ENCODE measurements around the gene HMBS. TPM values are rescaled to one million over a fixed set of nuclear protein-coding genes. Genes with fewer than 3 reads are reported as not detected.

HMBS gene
- total and polyA plus RNA-seq, 2 of the 8 experiments (the other 6 are each of a cell fraction or from before 2014, with no cell fraction given), result 69.3 to 109 TPM

- FAIRE-seq, result no peak
- TF ChIP-seq CREB1 (IDR thresholded peaks at IDR 0.05), result 0 out of 2 replicates have a peak, but pooled peaks have one; percentile 9
- TF ChIP-seq CBX5 (IDR thresholded peaks at IDR 0.05; ENCODE audit: low read depth, low read length), result no peak
- peak; percentile 3 for TF ChIP-seq KDM4A (IDR thresholded peaks at IDR 0.05; ENCODE audit: low read depth, low read length, severe bottlenecking)
- TF ChIP-seq CHD1 (IDR thresholded peaks at IDR 0.05; ENCODE audit: low read depth, low read length), result no peak
- no peak for TF ChIP-seq CHD2 (IDR thresholded peaks at IDR 0.05; ENCODE audit: low read length)
- TF ChIP-seq, protein P1, sequence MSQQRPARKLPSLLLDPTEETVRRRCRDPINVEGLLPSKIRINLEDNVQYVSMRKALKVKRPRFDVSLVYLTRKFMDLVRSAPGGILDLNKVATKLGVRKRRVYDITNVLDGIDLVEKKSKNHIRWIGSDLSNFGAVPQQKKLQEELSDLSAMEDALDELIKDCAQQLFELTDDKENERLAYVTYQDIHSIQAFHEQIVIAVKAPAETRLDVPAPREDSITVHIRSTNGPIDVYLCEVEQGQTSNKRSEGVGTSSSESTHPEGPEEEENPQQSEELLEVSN (IDR thresholded peaks at IDR 0.05), result peak; percentile 16; the same call in 1 of the 2 replicates
- TF ChIP-seq EZH2 (IDR thresholded peaks at IDR 0.05; ENCODE audit: low read depth, low read length, severe bottlenecking), result no peak
- peak in 1 of 2 experiments; percentile 29; a peak in 2 of 4 replicates for TF ChIP-seq SIN3A (conservative IDR thresholded peaks at IDR 0.05 in 1 of 2, IDR thresholded peaks at IDR 0.05 in 1 of 2; ENCODE audit: low read depth in 1 of 2, low read length in 2 of 2)
- TF ChIP-seq KDM5A (IDR thresholded peaks at IDR 0.05; ENCODE audit: low read length), result no peak
These were observed 22.2 kb downstream of the HMBS start, which contains the start of gene C2CD2L for GRCh38 chr11:119106564-119107537. Gene C2CD2L, plus strand, starts transcription at chr11:119107344. Its CDS starts 398 bp downstream, at chr11:119107742.

More at GRCh38 chr11:119106564-119107537, 22.2 kb downstream of the HMBS start, which contains the start of gene C2CD2L:
- no peaks in the 10 kb centered on the region for H3K9me3 ChIP-seq (ENCODE audit: insufficient read depth in 2 of 2, low read depth in 1 of 2, low read length in 1 of 2)
- peak within 1 kb of the TSS; percentile 71 to 83 (median 75) for H3K4me3 ChIP-seq (ENCODE audit: extremely low read depth in 1 of 4, insufficient read depth in 2 of 4, low read depth in 3 of 4, low read length in 4 of 4)
- H3K79me1 ChIP-seq (ENCODE audit: low read depth, low read length), result peaks cover 2% of the 10 kb centered on the region; the same call in 1 of the 2 replicates
- no peak within 1 kb of the TSS for H3K14ac ChIP-seq (ENCODE audit: insufficient read length)
- peaks cover 19% of the 10 kb centered on the region for H3K23me2 ChIP-seq (ENCODE audit: low read depth, low read length)
- H2BK5ac ChIP-seq (ENCODE audit: low read depth, low read length), result peak within 1 kb of the TSS; percentile 22; the same call in 1 of the 2 replicates
- peaks cover 3 to 20% (median 5%) of the 10 kb centered on the region in 4 experiments for H3K4me1 ChIP-seq (replicated peaks in 1 of 4; ENCODE audit: control insufficient read depth in 3 of 4, insufficient read depth in 4 of 4, low read length in 3 of 4)
- H3K9ac ChIP-seq (replicated peaks in 1 of 4; ENCODE audit: extremely low read depth in 1 of 4, low read depth in 3 of 4, low read length in 3 of 4), result peak within 1 kb of the TSS in 2 of 4 experiments; percentile 53 to 69; a peak in 5 of 7 replicates
- H2BK120ac ChIP-seq (replicated peaks; ENCODE audit: low read depth, low read length), result no peak within 1 kb of the TSS
- ChIA-PET CTCF (ENCODE audit: partially characterized antibody) (interaction anchor here (0.9 to 4.0 kb wide), 11 partner anchors 11 to 267 kb away, joined by 3 to 26 read pairs (median 4); partner anchors contain the start of gene HINFP), POLR2A (ENCODE audit: partially characterized antibody) (interaction anchor here (0.7 to 10.6 kb wide), 15 partner anchors 8 to 227 kb away, joined by 3 to 139 read pairs (median 6); partner anchors contain the start of genes HINFP, HMBS, HYOU1 and NLRX1)
- peak within 1 kb of the TSS; percentile 79; the same call in 1 of the 2 replicates for H2BK12ac ChIP-seq (ENCODE audit: low read depth, low read length)
- peak within 1 kb of the TSS; percentile 42; the same call in 1 of the 2 replicates for H3K18ac ChIP-seq (ENCODE audit: extremely low read depth, low read length)
- H2BK15ac ChIP-seq (ENCODE audit: low read length), result 0 out of 2 replicates have a peak within 1 kb of the TSS, but pooled peaks have one; percentile 36
- H2AK5ac ChIP-seq (ENCODE audit: low read depth, low read length), result no peak within 1 kb of the TSS
- no peak within 1 kb of the TSS for H3K27ac ChIP-seq (ENCODE audit: low read depth, low read length)
- H4K5ac ChIP-seq (ENCODE audit: insufficient read length, low read depth, low read length), result peak within 1 kb of the TSS; percentile 32
- DNase-seq (ENCODE audit: low read depth in 1 of 2, low spot score in 2 of 2), result peak in 1 of 2 experiments; percentile 85
- no peak within 1 kb of the TSS for H2BK20ac ChIP-seq (ENCODE audit: low read length)
- no peak within 1 kb of the TSS for H3K4ac ChIP-seq (replicated peaks; ENCODE audit: insufficient read length, low read depth, low read length)
- H4K20me1 ChIP-seq (replicated peaks in 1 of 2; ENCODE audit: control insufficient read depth in 1 of 2, insufficient read depth in 2 of 2, low read length in 2 of 2), result peaks cover 0 to 4% of the 10 kb centered on the region in 2 experiments
- H3K36me3 ChIP-seq (ENCODE audit: control insufficient read depth in 2 of 4, insufficient read depth in 4 of 4, low read length in 3 of 4), result no peaks in the 10 kb centered on the region; a peak in 1 of 8 replicates
- H3K79me2 ChIP-seq (ENCODE audit: control insufficient read depth in 1 of 2, insufficient read depth in 2 of 2, low read length in 2 of 2), result no peaks in the 10 kb centered on the region
- peak within 1 kb of the TSS; percentile 96 for H2AFZ ChIP-seq (ENCODE audit: low read length)
- H4K8ac ChIP-seq (ENCODE audit: extremely low read depth, insufficient read depth, low read length), result no peak within 1 kb of the TSS
- H4K91ac ChIP-seq (replicated peaks; ENCODE audit: insufficient read length, low read length), result no peak within 1 kb of the TSS
- H3K4me2 ChIP-seq (ENCODE audit: insufficient read depth in 1 of 2, low read depth in 2 of 2, low read length in 2 of 2), result peak within 1 kb of the TSS; percentile 88 to 97
- no peak within 1 kb of the TSS for H3K23ac ChIP-seq (ENCODE audit: insufficient read length)
- H3K56ac ChIP-seq (replicated peaks; ENCODE audit: insufficient read length, low read depth, low read length), result no peak within 1 kb of the TSS
- peaks cover 2 to 20% (median 15%) of the 10 kb centered on the region in 4 experiments for H3K27me3 ChIP-seq (replicated peaks in 1 of 4; ENCODE audit: control insufficient read depth in 3 of 4, extremely low read depth in 1 of 4, insufficient read depth in 3 of 4, low read length in 3 of 4)
- WGBS, 2 experiments (ENCODE audit: extremely low coverage in 1 of 2, insufficient coverage in 1 of 2, insufficient read length in 1 of 2, insufficient replicate concordance in 2 of 2, low coverage in 1 of 2, low lambda C conversion rate in 2 of 2, missing lambda C conversion rate in 1 of 2), result 9% methylated on average over 31 of the region's 49 CpGs; no CpG with 5 or more reads in 1 of the 2 experiments
